Gastroesophageal sphincter (tissue), 4 donors: ENCODE measurements around the gene PTPN4. TPM values are rescaled to one million over a fixed set of nuclear protein-coding genes. Genes with fewer than 3 reads are reported as not detected.

Experiments
- ATAC-seq: fragments of 150-250 bp; one replicate; pipeline ENCODE4 v1.9.1; 2016; ENCODE audit warnings: mild to moderate bottlenecking, moderate library complexity
- H3K27ac ChIP-seq, 4 donors: fragments of 200-600 bp; sonication (generic) in 3 of 4; 1 replicate in 3 of 4; 2 replicates in 1 of 4; pipeline ENCODE4 v1.5.1; 2016 to 2019
- H3K27me3 ChIP-seq: fragments of 200-600 bp; sonication (generic); one replicate; pipeline ENCODE4 v1.5.1; 2019
- H3K36me3 ChIP-seq, 2 donors: fragments of 200-600 bp; sonication (generic); one replicate each; pipeline ENCODE4 v1.5.1; 2019; ENCODE audit warnings: control low read depth in 1 of 2
- H3K4me1 ChIP-seq, 3 donors: fragments of 200-600 bp; sonication (generic); 1 replicate in 2 of 3; 2 replicates in 1 of 3; pipeline ENCODE4 v1.5.1; 2016 to 2019; ENCODE audit warnings: control low read depth in 2 of 3
- H3K4me3 ChIP-seq, 2 donors: fragments of 200-600 bp; sonication (generic); one replicate each; pipeline ENCODE4 v1.5.1; 2019; ENCODE audit warnings: mild to moderate bottlenecking in 1 of 2, moderate library complexity in 1 of 2
- H3K9me3 ChIP-seq, 3 donors: fragments of 200-600 bp; sonication (generic); one replicate each; pipeline ENCODE4 v1.5.1; 2017 to 2019; ENCODE audit warnings: control low read depth in 2 of 3
- CTCF ChIP-seq, 4 experiments: fragments of 200-600 bp in 2 of 4; fragments of 450-650 bp in 2 of 4; sonication (generic) in 1 of 4; IDR thresholded peaks; one replicate each; pipeline ENCODE4 v1.5.1; 2017 to 2019; ENCODE audit warnings: antibody characterized with exemption in 4 of 4, mild to moderate bottlenecking in 2 of 4, moderate library complexity in 2 of 4
- EP300 ChIP-seq: sonication (generic); formaldehyde crosslinking; IDR thresholded peaks from one replicate; pipeline ENCODE4 v1.6.1; 2017; ENCODE audit warnings: antibody characterized with exemption, mild to moderate bottlenecking
- POLR2A ChIP-seq, 2 donors: fragments of 450-650 bp; IDR thresholded peaks; one replicate each; pipeline ENCODE4 v1.6.1; 2017; ENCODE audit warnings: antibody characterized with exemption in 2 of 2, mild to moderate bottlenecking in 2 of 2, moderate library complexity in 1 of 2
- POLR2AphosphoS5 ChIP-seq: sonication (generic); formaldehyde crosslinking; IDR thresholded peaks from one replicate; pipeline ENCODE4 v1.6.1; 2017; ENCODE audit warnings: antibody characterized with exemption
- WGBS, 2 donors: methylation state at CpG; one replicate each; pipeline ENCODE4 v1.1.5; 2018; ENCODE audit warnings: low coverage in 1 of 2; 5-methylcytosine and 5-hydroxymethylcytosine counted together
- total RNA-seq, 4 donors: library from RNA; depleted of rRNA; stranded (reverse); fragments of >200 nt; gene quantifications; one replicate each; pipeline ENCODE4 v1.1.0, GENCODE V29; 2016

The PTPN4 gene
- 10 to 100 TPM; 15.6 to 50.1 (median 30.7) TPM for total RNA-seq

GRCh38 chr2:119759451-119760236, at the start of gene PTPN4:
Gene PTPN4, plus strand, starts transcription at chr2:119759922. Its CDS starts 49,932 bp downstream, at chr2:119809854.
- Histone ChIP-seq H3K27me3 (no peaks in the 10 kb centered on the region), H3K4me1 (peaks cover 0 to 36% (median 8%) of the 10 kb centered on the region in 3 donors), H3K9me3 (no peaks in the 10 kb centered on the region), H3K36me3 (no peaks in the 10 kb centered on the region), H3K27ac (peak within 1 kb of the TSS; percentile 74 to 97 (median 94)), H3K4me3 (peak within 1 kb of the TSS; percentile 83 to 85)
- 0 to 1% methylated on average over 6 to 36 of the region's 59 CpGs for WGBS, 2 donors
- peak; percentile 98 for ATAC-seq
- no peak for TF ChIP-seq CTCF (IDR thresholded peaks at IDR 0.05)
- peak; percentile 82 for TF ChIP-seq POLR2AphosphoS5
- peak; percentile 53 to 66 for TF ChIP-seq POLR2A (IDR thresholded peaks at IDR 0.05)
- no peak for TF ChIP-seq EP300

- Histone ChIP-seq H3K9me3 (peaks cover 0 to 2% (median 0%) of the 10 kb centered on the region in 3 donors), H3K4me1 (no peaks in the 10 kb centered on the region), H3K27me3 (no peaks in the 10 kb centered on the region), H3K36me3 (peaks cover 0 to 10% of the 10 kb centered on the region in 2 donors), H3K27ac (no peak overlapping the region), H3K4me3 (no peak overlapping the region)
- ATAC-seq: no peak
- no peak for TF ChIP-seq POLR2AphosphoS5
- TF ChIP-seq CTCF (IDR thresholded peaks at IDR 0.05): no peak
- no peak for TF ChIP-seq POLR2A (IDR thresholded peaks at IDR 0.05)
- TF ChIP-seq EP300: no peak
- WGBS, 2 donors: 82 to 100% methylated on average over 1 to 3 of the region's 8 CpGs
Measured at GRCh38 chr2:119710281-119710680, 49.4 kb upstream of the PTPN4 start.

GRCh38 chr2:119711352-119711751, 48.4 kb upstream of the PTPN4 start:
- 91 to 97% methylated on average over 5 to 8 of the region's 9 CpGs for WGBS, 2 donors

GRCh38 chr2:119712571-119712970, 47.2 kb upstream of the PTPN4 start:
- Histone ChIP-seq H3K27ac (no peak overlapping the region), H3K27me3 (no peaks in the 10 kb centered on the region), H3K4me3 (no peak overlapping the region), H3K36me3 (no peaks in the 10 kb centered on the region), H3K4me1 (no peaks in the 10 kb centered on the region), H3K9me3 (no peaks in the 10 kb centered on the region)
- ATAC-seq: no peak
- WGBS, 2 donors: 94% methylated on average over 3 of the region's 3 CpGs; no CpG with 5 or more reads in 1 of the 2 donors
- TF ChIP-seq POLR2AphosphoS5 (no peak), EP300 (no peak), POLR2A (IDR thresholded peaks at IDR 0.05) (no peak), CTCF (IDR thresholded peaks at IDR 0.05) (no peak)

More at GRCh38 chr2:119711352-119711751, 48.4 kb upstream of the PTPN4 start:
- Histone ChIP-seq H3K4me1 (no peaks in the 10 kb centered on the region), H3K9me3 (no peaks in the 10 kb centered on the region), H3K4me3 (no peak overlapping the region), H3K27ac (no peak overlapping the region), H3K36me3 (peaks cover 0 to 8% of the 10 kb centered on the region in 2 donors), H3K27me3 (no peaks in the 10 kb centered on the region)
- no peak for ATAC-seq
- TF ChIP-seq POLR2AphosphoS5: no peak
- TF ChIP-seq CTCF (IDR thresholded peaks at IDR 0.05): no peak
- TF ChIP-seq POLR2A (IDR thresholded peaks at IDR 0.05): no peak
- no peak for TF ChIP-seq EP300
